OCI-LY1 (cell line): ENCODE measurements around the gene GLMN.

ENCODE experiments used
- CTCF ChIP-seq: fragments of 200-600 bp; sonication (generic), shearing (Covaris generic); IDR thresholded peaks from 2 replicates; pipeline ENCODE4 v1.5.1; 2017; ENCODE audit warnings: mild to moderate bottlenecking, antibody characterized with exemption, low read length, moderate library complexity, mixed read lengths
- EZH2 ChIP-seq: fragments of 200-600 bp; sonication (generic), shearing (Covaris generic); IDR thresholded peaks from 2 replicates; pipeline ENCODE4 v1.8.0; 2017; ENCODE audit warnings: borderline replicate concordance, mixed run types, mild to moderate bottlenecking, antibody characterized with exemption, low read length, moderate library complexity, mixed read lengths

- no peak for TF ChIP-seq CTCF
- no peak for TF ChIP-seq EZH2
These were observed 34.9 kb upstream of the GLMN start for GRCh38 chr1:92333668-92334067.
